GM12878 (cell line): Measurements from ENCODE around the gene CACNA1A.

Experiments
- ASH2L ChIP-seq: fragments of 300-600, 200-600 bp; sonication (generic); IDR thresholded peaks from 2 replicates; pipeline ENCODE4 v1.6.1; 2017; ENCODE audit warnings: low read depth, mild to moderate bottlenecking, borderline replicate concordance
- ATF3 ChIP-seq: IDR thresholded peaks from 2 replicates; pipeline ENCODE4 v1.6.1; 2011; ENCODE audit warnings: low read depth, mild to moderate bottlenecking, low read length, moderate library complexity, borderline replicate concordance; ENCODE audit errors: extremely low read depth
- HDAC2 ChIP-seq: fragments of 200-600 bp; sonication (generic); IDR thresholded peaks from 2 replicates; pipeline ENCODE4 v1.6.1; 2017
- MXI1 ChIP-seq: fragments of 150-350 bp; IDR thresholded peaks from 2 replicates; pipeline ENCODE4 v1.6.1; 2011; ENCODE audit warnings: low read depth, mild to moderate bottlenecking, inconsistent platforms, low read length, improper control_type of control experiment
- NFYB ChIP-seq: IDR thresholded peaks from 2 replicates; pipeline ENCODE4 v1.6.1; 2011; ENCODE audit warnings: low read depth, mild to moderate bottlenecking, low read length, improper control_type of control experiment, moderate library complexity; ENCODE audit not compliant: insufficient read depth
- SUZ12 ChIP-seq: fragments of 200-600 bp; sonication (generic); IDR thresholded peaks from one replicate; pipeline ENCODE4 v1.6.1; 2018; ENCODE audit warnings: antibody characterized with exemption, mild to moderate bottlenecking; ENCODE audit not compliant: unreplicated experiment
- TF ChIP-seq, protein P1 (sequence below), 3 experiments: IDR thresholded peaks in 2 of 3; conservative IDR thresholded peaks in 1 of 3; 2 replicates each; pipeline ENCODE4 v1.5.1; 2011; ENCODE audit warnings: low read depth in 3 of 3, low read length in 3 of 3, mild to moderate bottlenecking in 3 of 3, control low read depth in 2 of 3, moderate library complexity in 2 of 3, inconsistent platforms in 1 of 3, mixed read lengths in 1 of 3; ENCODE audit not compliant: control insufficient read depth in 2 of 3, insufficient read depth in 1 of 3; ENCODE audit errors: extremely low read depth in 1 of 3
- TF ChIP-seq, protein P2 (sequence below): fragments of 450-650 bp; IDR thresholded peaks from 2 replicates; pipeline ENCODE4 v1.6.1; 2017; ENCODE audit warnings: mild to moderate bottlenecking

DNA sequence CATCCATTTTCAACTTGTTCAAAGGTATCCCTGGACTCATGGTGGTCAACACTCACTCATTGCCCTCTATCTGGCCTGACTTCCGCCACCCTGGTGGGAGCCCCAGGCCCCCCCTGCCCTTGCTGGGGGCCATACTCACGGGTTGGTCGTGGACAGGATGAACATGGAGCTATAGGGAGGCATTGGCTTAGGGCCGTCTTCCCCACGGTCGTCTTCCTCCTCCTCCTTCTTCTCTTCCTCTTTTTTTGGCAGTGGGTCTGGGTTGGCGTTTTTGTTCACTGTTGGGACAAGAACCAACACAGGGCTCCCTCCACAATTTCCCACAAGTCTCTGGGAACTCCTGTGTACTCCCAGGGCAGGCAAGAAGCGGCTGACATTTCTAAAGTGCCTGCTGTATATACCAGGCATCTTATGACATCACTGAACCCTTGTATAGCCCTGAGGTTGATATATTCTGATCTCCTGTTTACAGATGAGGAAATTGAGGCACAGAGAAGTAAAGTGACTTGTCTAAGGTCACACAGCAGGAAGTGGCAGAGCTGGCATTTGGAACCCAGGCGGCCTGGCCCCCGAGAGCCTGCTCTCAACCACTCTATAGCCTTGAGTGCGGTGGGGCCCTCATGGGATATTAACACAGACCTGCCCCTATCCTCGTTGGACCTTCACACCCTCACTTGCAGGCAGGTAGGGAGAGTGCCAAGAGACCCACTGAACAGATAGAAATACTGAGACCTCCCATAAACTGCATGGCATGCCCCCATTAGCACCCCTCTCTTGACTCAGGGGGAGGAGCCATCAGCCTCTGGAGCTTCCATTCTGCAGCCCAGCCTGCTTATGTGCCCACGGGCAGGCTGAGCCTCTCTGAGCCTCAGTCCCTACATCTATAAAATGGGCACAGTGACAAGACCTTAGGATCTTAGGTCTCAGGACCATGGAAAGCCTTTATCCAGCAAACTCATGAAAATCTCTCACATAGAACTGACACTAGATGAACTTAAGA is 221.1 kb downstream of the CACNA1A start:
- TF ChIP-seq, protein P1, sequence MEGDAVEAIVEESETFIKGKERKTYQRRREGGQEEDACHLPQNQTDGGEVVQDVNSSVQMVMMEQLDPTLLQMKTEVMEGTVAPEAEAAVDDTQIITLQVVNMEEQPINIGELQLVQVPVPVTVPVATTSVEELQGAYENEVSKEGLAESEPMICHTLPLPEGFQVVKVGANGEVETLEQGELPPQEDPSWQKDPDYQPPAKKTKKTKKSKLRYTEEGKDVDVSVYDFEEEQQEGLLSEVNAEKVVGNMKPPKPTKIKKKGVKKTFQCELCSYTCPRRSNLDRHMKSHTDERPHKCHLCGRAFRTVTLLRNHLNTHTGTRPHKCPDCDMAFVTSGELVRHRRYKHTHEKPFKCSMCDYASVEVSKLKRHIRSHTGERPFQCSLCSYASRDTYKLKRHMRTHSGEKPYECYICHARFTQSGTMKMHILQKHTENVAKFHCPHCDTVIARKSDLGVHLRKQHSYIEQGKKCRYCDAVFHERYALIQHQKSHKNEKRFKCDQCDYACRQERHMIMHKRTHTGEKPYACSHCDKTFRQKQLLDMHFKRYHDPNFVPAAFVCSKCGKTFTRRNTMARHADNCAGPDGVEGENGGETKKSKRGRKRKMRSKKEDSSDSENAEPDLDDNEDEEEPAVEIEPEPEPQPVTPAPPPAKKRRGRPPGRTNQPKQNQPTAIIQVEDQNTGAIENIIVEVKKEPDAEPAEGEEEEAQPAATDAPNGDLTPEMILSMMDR (IDR thresholded peaks at IDR 0.05 in 2 of 3, conservative IDR thresholded peaks at IDR 0.05 in 1 of 3; ENCODE audit: control insufficient read depth in 2 of 3, extremely low read depth in 1 of 3, insufficient read depth in 1 of 3, low read depth in 3 of 3, low read length in 3 of 3), result no peak
- TF ChIP-seq SUZ12 (no peak), ASH2L (no peak), NFYB (no peak), HDAC2 (no peak), ATF3 (no peak), MXI1 (no peak)
- TF ChIP-seq, protein P2, sequence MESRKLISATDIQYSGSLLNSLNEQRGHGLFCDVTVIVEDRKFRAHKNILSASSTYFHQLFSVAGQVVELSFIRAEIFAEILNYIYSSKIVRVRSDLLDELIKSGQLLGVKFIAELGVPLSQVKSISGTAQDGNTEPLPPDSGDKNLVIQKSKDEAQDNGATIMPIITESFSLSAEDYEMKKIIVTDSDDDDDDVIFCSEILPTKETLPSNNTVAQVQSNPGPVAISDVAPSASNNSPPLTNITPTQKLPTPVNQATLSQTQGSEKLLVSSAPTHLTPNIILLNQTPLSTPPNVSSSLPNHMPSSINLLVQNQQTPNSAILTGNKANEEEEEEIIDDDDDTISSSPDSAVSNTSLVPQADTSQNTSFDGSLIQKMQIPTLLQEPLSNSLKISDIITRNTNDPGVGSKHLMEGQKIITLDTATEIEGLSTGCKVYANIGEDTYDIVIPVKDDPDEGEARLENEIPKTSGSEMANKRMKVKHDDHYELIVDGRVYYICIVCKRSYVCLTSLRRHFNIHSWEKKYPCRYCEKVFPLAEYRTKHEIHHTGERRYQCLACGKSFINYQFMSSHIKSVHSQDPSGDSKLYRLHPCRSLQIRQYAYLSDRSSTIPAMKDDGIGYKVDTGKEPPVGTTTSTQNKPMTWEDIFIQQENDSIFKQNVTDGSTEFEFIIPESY, result no peak
